Duodenal mucosa (tissue), 2 donors: Measurements from ENCODE around the gene FOXN3.
"Not testable (repeated sequence)": the region's sequence is repeated elsewhere in the genome, so short reads cannot be mapped to it uniquely, and the experiment has no call there.

Experiments
- H3K27ac ChIP-seq: one replicate; pipeline ENCODE4 v1.7.0; 2013; ENCODE audit warnings: low read depth, low read length
- H3K27me3 ChIP-seq, 2 donors: one replicate each; pipeline ENCODE4 v1.7.0; 2013; ENCODE audit warnings: low read length in 2 of 2, control low read depth in 1 of 2; ENCODE audit not compliant: insufficient read depth in 2 of 2, control insufficient read depth in 1 of 2
- H3K36me3 ChIP-seq, 2 donors: one replicate each; pipeline ENCODE4 v1.7.0; 2013; ENCODE audit warnings: low read length in 2 of 2, control low read depth in 1 of 2; ENCODE audit not compliant: insufficient read depth in 2 of 2, control insufficient read depth in 1 of 2
- H3K4me1 ChIP-seq, 2 donors: one replicate each; pipeline ENCODE4 v1.7.0; 2013; ENCODE audit warnings: low read length in 2 of 2, control low read depth in 1 of 2; ENCODE audit not compliant: insufficient read depth in 2 of 2, control insufficient read depth in 1 of 2
- H3K4me3 ChIP-seq, 2 donors: one replicate each; pipeline ENCODE4 v1.7.0; 2013; ENCODE audit warnings: low read length in 2 of 2, low read depth in 1 of 2
- H3K9ac ChIP-seq, 2 donors: one replicate each; pipeline ENCODE4 v1.7.0; 2013; ENCODE audit warnings: low read length in 2 of 2, low read depth in 1 of 2
- H3K9me3 ChIP-seq, 2 donors: one replicate each; pipeline ENCODE4 v1.7.0; 2013; ENCODE audit warnings: low read length in 2 of 2, control low read depth in 1 of 2; ENCODE audit not compliant: control insufficient read depth in 1 of 2

Gene FOXN3

DNA sequence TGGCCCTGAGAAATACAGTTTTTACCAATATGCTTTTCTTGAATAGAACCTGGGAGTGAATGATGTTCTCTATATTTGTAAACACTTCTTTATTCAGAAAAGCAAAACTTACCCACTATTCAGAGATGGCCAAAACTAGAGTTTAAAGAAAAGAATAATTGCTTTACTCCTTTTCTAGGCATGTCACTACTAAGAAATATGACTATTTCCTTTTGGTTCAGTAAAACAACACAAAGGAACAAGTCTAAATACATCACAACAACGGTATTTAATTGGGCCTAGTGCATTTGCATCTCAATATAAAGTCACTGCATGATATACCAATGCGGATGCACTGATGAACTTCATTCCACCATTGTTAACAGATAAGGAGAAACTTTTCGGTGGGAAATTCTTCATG, 207.5 kb downstream of the FOXN3 start:
- Histone ChIP-seq H3K9ac (no peak overlapping the region), H3K27me3 (no peaks in the 10 kb centered on the region), H3K27ac (no peak overlapping the region), H3K4me3 (no peak overlapping the region), H3K9me3 (no peaks in the 10 kb centered on the region), H3K4me1 (peaks cover 3 to 7% of the 10 kb centered on the region in 2 donors), H3K36me3 (peaks cover 0 to 23% of the 10 kb centered on the region in 2 donors)

DNA sequence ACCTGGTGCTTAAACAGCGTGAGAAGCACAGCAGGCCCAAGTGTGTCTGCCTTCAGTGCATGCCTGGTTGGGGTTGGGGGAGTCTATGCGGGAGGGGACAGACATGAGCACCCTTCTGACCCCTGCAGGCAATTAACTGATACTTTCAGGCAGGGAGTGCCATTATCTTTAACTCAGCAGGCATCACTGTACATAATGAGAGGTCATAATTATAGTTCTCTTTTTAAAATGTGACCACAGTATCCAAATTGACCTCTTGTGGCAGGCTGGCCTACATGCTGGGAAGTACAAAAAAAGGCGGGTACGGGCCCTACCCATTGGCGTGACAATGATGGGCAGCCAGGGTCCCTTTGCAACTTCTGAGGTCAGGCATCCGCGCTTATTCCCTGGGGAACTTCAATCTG, 209.1 kb downstream of the FOXN3 start:
- H3K9ac ChIP-seq = no peak overlapping the region
- H3K9me3 ChIP-seq = no peaks in the 10 kb centered on the region
- no peak overlapping the region for H3K27ac ChIP-seq
- no peaks in the 10 kb centered on the region for H3K27me3 ChIP-seq
- no peaks in the 10 kb centered on the region for H3K4me1 ChIP-seq
- no peak overlapping the region for H3K4me3 ChIP-seq
- H3K36me3 ChIP-seq = peaks cover 0 to 19% of the 10 kb centered on the region in 2 donors

DNA sequence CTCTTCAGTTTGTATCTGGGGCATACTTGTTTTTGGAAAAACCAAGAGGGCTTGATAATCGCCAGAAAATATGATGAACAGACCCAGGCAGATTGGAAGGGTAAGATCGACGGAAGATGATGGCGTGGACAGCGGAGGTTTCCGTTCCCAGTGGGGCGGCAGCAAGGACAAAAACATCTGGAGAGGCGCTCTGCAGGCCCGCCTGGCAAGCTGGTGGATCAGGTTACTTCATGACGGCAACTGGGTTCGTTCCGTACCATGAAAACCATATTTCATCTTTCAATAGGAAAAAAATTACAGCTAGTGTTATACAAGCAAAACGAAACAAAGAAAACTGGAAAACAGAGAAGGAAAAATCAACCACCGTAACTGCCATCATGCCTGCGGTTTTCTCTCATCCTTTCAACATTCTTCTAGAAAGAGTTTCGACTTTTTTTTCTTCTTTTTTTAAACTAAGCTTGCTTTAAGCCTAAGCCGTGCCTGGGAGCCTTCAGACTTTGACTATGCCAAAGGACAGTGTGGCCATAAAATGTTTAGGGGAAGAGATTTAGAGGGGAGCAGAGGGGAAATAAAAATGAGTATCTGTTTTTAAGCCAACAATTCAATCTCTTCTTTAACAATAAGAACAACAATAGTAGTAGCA, 210.5 kb downstream of the FOXN3 start:
- Histone ChIP-seq H3K27me3 (no peaks in the 10 kb centered on the region), H3K9me3 (no peaks in the 10 kb centered on the region), H3K27ac (no peak overlapping the region), H3K9ac (no peak overlapping the region), H3K4me1 (peaks cover 3 to 10% of the 10 kb centered on the region in 2 donors), H3K4me3 (no peak overlapping the region), H3K36me3 (peaks cover 0 to 17% of the 10 kb centered on the region in 2 donors)

DNA sequence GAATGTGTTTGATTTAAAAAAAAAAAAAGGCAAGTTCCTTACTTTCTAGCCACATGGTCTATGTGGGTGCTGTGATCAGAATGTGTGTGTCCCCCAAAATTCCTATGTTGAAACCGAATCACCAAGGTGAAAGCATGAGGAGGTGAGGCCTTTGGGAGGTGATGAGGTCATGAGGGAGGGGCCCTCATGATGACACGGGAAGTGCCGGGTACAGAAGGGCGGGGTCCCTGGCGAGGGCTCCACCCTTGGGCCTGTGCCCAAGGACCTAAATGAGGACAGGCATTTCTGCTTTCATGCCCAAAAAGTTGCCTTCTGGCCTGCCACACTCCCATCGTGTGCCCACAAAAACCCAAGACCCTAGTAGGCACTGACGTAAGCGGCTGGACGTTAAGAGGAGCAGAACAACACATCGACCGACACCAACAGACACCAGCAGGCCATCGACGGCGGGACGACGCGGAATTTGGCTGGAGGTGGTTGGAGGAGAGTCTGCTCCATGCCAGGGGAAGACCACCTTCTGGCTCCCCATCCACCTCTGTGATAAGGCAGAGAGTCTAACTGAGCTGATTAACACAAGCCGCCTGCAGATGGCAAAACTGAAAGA, 211.8 kb downstream of the FOXN3 start:
- peaks cover 4 to 10% of the 10 kb centered on the region in 2 donors for H3K4me1 ChIP-seq
- H3K36me3 ChIP-seq = peaks cover 0 to 17% of the 10 kb centered on the region in 2 donors
- no peak overlapping the region for H3K27ac ChIP-seq
- no peak overlapping the region for H3K4me3 ChIP-seq
- H3K27me3 ChIP-seq = no peaks in the 10 kb centered on the region
- H3K9ac ChIP-seq = no peak overlapping the region
- H3K9me3 ChIP-seq = no peaks in the 10 kb centered on the region

DNA sequence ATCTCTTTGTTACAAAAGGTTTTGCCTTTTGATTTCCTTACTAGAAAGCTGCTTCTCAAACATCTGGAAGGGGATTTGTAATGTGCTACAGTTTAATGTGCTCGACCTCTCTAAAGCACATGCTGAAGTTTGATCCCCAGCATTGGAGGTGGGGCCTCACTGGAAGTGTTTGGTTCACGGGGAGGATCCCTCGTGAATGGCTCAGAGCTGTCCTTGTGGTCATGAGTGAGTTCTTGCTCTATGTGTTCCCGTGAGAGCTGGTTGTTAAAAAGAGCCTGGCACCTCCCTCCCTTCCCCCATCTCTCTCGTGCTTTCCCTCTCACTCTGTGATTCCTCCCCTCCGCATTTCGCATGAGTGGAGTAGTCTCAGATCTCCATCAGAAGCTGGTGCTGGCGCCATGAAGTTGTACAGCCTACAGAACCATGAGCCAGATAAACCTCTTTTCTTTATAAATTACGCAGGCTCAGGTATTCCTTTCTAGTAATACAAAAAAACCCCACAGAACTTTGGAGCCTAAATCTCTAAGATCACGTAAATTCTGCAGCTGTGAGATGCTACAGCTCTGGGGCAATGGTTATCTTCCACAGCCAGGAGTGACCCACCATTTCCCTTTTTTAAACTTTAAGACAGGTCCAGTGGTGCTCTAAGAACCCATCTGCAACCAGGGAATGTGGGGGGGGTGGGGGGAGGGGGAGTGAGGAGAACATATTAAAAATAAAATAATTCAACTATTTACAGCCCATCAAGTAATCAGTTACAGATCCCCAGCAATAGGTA, 214.4 kb downstream of the FOXN3 start:
- Histone ChIP-seq H3K4me1 (peaks cover 17% of the 10 kb centered on the region in 2 donors), H3K27ac (no peak overlapping the region), H3K9me3 (no peaks in the 10 kb centered on the region), H3K9ac (no peak overlapping the region), H3K4me3 (no peak overlapping the region), H3K27me3 (no peaks in the 10 kb centered on the region), H3K36me3 (peaks cover 0 to 13% of the 10 kb centered on the region in 2 donors)

DNA sequence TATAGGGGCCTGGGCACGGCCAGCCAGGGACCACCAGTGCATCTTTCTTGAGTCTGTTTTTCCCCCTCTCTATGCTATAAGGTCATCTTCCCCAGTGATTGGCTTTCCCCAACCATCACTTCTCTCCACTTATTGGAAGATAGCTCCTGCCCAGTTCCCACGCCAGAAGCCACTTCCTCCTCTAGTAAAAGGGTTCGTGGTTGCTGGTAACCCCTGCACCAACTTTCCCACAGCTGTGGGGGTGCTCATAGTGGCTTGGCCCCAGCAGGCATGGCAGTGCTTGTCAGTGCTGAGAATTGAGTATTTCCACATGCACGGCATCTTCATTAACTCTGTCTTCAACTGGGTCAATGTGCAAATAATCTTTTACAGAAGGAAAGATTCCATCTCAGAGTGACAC, 215.4 kb downstream of the FOXN3 start:
- Histone ChIP-seq H3K9ac (no peak overlapping the region), H3K4me3 (no peak overlapping the region), H3K27ac (no peak overlapping the region), H3K4me1 (peaks cover 17% of the 10 kb centered on the region in 2 donors), H3K27me3 (no peaks in the 10 kb centered on the region), H3K36me3 (peaks cover 0 to 13% of the 10 kb centered on the region in 2 donors), H3K9me3 (no peaks in the 10 kb centered on the region)

DNA sequence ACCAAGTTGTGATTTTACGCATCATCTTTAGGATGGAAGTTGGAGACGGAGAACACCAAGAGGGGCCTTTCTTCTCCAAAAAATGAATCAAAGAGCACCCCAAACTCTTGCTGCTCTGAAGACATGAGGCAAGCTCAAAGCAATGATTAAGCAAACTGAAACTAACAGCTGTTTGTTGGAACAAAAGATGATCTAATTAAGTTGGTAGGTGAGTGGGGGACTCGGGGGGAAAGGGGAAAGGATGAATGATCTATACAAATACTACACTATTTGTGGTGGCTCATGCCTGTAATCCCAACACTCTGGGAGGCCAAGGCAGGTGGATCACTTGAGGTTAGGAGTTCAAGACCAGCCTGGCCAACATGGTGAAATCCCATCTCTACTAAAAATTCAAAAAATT, 217.7 kb downstream of the FOXN3 start:
- H3K9me3 ChIP-seq, H3K9ac ChIP-seq, H3K27ac ChIP-seq, H3K36me3 ChIP-seq, H3K27me3 ChIP-seq, H3K4me3 ChIP-seq: not testable (repeated sequence)
- H3K4me1 ChIP-seq = peaks cover 17% of the 10 kb centered on the region in 2 donors

DNA sequence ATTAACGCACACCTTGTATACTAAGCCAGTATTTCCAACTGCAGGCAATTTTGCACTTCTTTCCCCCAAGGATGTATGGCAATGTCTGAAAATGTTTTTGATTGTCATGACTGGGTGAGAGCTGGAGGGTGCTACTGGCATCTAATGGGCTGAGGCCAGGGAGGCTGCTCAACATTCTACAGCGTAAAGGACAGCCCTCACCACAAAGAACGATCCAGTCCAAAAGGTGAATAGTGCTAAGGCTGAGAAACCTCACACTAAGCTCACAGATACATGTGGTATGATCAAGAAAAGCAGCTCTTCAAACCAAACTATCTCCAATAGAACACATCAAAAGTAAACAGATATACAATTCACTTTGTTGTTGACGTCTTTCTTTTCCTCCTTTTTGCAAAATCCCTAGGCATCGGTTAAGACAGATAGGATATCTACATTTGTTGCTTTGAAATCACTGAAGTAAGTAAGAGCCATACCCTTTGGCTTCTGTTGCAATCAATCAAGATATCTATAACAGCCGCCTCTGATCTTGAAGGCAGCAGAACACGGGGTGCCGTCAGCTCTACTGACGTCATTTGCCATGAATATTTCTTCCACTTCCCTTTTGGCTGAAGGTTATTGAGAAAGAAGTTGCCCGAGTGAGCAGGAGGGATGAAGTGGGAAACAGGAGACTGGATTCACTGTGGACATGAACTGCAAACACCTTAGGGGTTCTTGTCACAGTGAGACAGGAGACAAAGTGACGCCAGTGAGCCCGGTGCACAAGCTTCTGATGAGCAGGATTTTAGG, 218.3 kb downstream of the FOXN3 start:
- no peaks in the 10 kb centered on the region for H3K27me3 ChIP-seq
- H3K4me1 ChIP-seq = peaks cover 17% of the 10 kb centered on the region in 2 donors
- no peaks in the 10 kb centered on the region for H3K9me3 ChIP-seq
- H3K9ac ChIP-seq = no peak overlapping the region
- H3K27ac ChIP-seq = no peak overlapping the region
- no peaks in the 10 kb centered on the region for H3K36me3 ChIP-seq
- no peak overlapping the region for H3K4me3 ChIP-seq

DNA sequence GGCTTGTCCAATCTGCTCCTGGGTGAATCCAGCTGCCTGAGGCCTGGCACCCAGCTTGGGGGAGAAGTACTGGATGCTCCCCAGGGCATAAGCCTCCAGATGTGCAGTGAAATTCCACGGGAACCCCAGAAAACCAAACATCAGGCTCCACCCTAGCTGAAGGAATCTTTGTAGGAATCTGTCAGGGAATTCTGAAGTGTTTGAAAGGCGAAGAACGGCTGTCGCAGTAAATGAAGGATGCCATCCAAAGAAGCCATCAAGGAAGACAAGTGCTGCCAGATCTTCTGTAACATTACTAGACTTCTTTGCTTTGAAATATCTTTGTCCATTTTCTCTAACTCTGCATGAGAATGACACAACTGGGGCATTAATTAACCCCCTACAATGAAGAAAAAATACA, 219.4 kb downstream of the FOXN3 start:
- no peak overlapping the region for H3K9ac ChIP-seq
- H3K4me1 ChIP-seq = peaks cover 17% of the 10 kb centered on the region in 2 donors
- no peaks in the 10 kb centered on the region for H3K9me3 ChIP-seq
- no peak overlapping the region for H3K4me3 ChIP-seq
- no peak overlapping the region for H3K27ac ChIP-seq
- no peaks in the 10 kb centered on the region for H3K36me3 ChIP-seq
- H3K27me3 ChIP-seq = no peaks in the 10 kb centered on the region

DNA sequence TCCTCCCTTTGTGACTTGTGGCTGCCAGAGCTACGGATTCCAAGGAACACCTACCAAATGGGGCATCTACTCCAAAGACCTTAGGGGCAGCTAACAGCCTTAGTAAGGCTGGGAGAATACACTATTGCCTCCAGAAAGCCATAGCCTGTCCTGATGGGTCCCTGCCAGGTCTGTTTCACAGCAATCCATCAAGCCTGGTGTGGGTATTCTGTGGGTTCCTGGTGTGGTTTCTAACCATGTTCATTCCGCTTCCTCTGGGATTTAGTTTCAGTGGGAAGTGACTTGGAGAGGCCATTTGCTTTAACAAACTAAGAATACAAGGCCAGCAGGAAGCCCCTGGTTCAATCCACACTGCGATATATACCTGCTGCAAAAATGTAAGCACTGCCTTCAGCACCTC, 220.5 kb downstream of the FOXN3 start:
- no peak overlapping the region for H3K9ac ChIP-seq
- no peaks in the 10 kb centered on the region for H3K9me3 ChIP-seq
- no peaks in the 10 kb centered on the region for H3K27me3 ChIP-seq
- H3K27ac ChIP-seq = no peak overlapping the region
- no peak overlapping the region for H3K4me3 ChIP-seq
- H3K4me1 ChIP-seq = peaks cover 7 to 14% of the 10 kb centered on the region in 2 donors
- no peaks in the 10 kb centered on the region for H3K36me3 ChIP-seq
